NCI-H345 treated with DMSO at 0.1 percent for 48 hours (cell line): ENCODE data around the gene MIDN.
"Not testable (repeated sequence)": the region's sequence is repeated elsewhere in the genome, so short reads cannot be mapped to it uniquely, and the experiment has no call there.

Experiments used
- DNase-seq: peaks from one replicate; lab custom pipeline; 2025; ENCODE audit not compliant: unreplicated experiment; lab: John Stamatoyannopoulos, UW

MIDN gene

GRCh38 chr19:1248139-1248785, at the start of gene MIDN:
Gene MIDN, plus strand, starts transcription at chr19:1248583. Its CDS starts 1,714 bp downstream, at chr19:1250297.
- DNase-seq, result peak; percentile 64

DNA sequence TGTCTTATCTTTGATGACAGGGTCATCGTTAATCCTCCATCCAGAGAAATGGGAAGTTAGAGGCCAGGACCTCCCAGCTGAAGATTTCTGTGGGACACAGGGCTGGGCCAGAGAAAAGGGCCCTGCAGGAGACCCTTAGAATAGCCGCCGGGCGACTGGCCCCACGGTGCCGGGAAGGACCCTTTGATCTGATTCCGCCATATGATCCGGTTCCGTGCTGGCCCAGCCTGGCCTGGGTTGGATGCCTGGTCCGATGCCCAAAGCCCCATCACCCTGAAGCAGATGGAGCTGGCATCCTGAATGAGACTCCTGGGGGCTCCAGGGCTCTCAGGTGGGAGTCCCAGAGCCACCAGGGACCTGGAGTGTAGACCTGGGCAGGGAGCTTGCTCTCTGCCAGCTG, 48.9 kb upstream of the MIDN start:
- no peak for DNase-seq

- not testable (repeated sequence) for DNase-seq
Observed at GRCh38 chr19:1200614-1201013, 47.8 kb upstream of the MIDN start.

- DNase-seq, result peak; percentile 90
Observed at GRCh38 chr19:1205114-1206099, 43.0 kb upstream of the MIDN start, which contains the start of gene STK11. Gene STK11, plus strand, starts transcription at chr19:1205778. Its CDS starts 1,136 bp downstream, at chr19:1206914.

DNA sequence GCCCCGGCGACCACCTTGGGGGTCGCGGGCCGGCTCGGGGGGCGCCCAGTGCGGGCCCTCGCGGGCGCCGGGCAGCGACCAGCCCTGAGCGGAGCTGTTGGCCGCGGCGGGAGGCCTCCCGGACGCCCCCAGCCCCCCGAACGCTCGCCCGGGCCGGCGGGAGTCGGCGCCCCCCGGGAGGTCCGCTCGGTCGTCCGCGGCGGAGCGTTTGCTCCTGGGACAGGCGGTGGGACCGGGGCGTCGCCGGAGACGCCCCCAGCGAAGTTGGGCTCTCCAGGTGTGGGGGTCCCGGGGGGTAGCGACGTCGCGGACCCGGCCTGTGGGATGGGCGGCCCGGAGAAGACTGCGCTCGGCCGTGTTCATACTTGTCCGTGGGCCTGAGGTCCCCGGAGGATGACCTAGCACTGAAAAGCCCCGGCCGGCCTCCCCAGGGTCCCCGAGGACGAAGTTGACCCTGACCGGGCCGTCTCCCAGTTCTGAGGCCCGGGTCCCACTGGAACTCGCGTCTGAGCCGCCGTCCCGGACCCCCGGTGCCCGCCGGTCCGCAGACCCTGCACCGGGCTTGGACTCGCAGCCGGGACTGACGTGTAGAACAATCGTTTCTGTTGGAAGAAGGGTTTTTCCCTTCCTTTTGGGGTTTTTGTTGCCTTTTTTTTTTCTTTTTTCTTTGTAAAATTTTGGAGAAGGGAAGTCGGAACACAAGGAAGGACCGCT, 42.1 kb upstream of the MIDN start:
- no peak for DNase-seq

DNA sequence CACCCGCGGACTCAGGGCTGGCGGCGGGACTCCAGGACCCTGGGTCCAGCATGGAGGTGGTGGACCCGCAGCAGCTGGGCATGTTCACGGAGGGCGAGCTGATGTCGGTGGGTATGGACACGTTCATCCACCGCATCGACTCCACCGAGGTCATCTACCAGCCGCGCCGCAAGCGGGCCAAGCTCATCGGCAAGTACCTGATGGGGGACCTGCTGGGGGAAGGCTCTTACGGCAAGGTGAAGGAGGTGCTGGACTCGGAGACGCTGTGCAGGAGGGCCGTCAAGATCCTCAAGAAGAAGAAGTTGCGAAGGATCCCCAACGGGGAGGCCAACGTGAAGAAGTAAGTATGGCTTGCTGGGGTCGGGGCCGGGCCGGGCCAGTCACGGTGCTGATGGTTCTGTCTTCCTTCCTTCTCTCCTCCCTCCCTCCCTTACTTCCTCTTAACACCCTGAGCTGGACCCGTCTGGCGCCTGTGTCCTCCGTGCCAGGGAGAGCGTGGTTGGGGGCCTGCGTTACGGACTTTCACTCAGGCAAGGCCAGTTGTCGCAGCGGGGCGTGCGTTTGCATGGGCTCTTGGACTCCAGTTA, 41.4 kb upstream of the MIDN start:
- DNase-seq, result no peak

GRCh38 chr19:1208830-1209229, 39.6 kb upstream of the MIDN start:
- DNase-seq, result not testable (repeated sequence)

DNA sequence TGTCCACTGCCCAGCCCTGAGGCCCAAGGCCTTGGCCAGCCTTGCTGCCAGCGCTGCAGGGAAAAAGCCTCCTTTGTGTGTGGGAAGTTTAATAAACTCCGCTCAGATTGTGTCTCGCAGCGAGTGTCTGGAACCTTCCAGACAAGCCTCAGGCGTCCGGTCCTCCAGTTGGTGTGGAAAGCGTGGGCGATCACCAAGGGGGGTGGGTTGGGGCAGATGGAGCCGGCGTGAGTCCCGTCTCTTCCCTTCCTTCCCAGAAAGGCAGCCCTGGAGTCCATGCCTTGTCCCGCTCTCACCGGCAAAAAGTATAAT, 38.2 kb upstream of the MIDN start:
- no peak for DNase-seq

GRCh38 chr19:1211494-1212234, 36.7 kb upstream of the MIDN start:
- DNase-seq, result no peak

- DNase-seq, result no peak
Observed at GRCh38 chr19:1213391-1214286, 34.7 kb upstream of the MIDN start.

- DNase-seq, result no peak
Observed at GRCh38 chr19:1214299-1214861, 34.0 kb upstream of the MIDN start.

DNA sequence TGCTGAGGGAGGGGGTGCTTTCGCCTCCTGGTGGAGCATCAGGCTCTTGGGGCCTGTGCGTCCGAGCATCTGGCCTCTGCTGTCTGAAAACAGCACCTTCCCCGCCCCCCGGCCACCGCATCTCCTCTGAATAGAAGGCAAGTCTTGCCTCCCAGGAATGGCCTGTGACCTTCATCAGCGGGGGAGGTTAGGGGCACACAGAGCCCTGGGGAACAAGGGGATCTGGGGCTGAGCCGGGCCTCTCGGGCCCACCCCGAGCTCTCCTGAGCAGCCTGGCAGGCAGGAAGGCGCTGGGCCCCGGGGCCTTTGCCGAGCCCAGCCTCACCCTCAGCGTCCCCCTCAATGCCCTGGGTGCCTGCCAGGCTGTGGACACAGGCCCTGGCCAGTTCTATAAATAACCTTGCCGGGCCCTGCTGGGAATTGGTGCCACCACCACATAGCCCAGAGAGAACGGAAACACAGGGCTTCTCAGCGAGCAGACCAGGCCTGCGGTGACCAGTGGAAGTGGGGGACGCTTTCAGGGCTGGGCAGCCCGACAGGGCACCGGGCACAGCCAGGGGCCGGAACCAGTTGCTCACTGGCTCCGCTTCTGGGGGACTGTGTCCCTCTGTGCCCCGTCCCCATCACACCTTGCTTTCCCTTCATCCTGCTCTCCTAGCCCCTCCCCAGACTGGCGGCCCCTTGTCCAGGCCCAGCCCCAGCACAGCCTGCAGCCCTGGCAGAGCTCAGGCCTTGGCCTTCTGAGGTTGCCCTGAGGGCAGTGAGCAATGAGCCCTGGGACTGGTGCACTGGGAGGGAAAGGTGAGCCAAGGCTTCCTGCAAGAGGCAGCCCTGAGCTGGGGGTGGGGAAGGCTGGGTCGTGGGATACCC, 33.3 kb upstream of the MIDN start:
- no peak for DNase-seq

DNA sequence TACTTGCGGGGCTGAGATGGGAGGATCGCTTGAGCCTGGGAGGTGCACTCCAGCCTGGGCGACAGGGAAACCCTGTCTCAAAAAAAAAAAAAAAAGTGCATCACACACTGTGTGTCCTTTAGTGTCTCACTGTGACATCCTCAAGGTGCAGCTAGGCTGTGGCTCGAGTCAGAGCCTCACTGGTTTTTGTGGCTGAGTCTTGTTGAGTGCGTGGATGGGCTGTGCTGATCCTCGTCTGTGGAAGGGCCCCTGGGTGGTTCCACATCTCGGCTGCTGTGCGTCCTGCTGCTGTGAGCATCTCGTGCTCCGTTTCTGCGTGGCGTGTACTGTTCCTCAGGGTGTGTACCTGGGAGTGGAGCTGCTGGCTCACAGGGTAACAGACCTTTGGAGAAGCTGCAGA, 31.6 kb upstream of the MIDN start:
- no peak for DNase-seq

GRCh38 chr19:1217366-1217765, 31.0 kb upstream of the MIDN start:
- DNase-seq, result no peak

DNA sequence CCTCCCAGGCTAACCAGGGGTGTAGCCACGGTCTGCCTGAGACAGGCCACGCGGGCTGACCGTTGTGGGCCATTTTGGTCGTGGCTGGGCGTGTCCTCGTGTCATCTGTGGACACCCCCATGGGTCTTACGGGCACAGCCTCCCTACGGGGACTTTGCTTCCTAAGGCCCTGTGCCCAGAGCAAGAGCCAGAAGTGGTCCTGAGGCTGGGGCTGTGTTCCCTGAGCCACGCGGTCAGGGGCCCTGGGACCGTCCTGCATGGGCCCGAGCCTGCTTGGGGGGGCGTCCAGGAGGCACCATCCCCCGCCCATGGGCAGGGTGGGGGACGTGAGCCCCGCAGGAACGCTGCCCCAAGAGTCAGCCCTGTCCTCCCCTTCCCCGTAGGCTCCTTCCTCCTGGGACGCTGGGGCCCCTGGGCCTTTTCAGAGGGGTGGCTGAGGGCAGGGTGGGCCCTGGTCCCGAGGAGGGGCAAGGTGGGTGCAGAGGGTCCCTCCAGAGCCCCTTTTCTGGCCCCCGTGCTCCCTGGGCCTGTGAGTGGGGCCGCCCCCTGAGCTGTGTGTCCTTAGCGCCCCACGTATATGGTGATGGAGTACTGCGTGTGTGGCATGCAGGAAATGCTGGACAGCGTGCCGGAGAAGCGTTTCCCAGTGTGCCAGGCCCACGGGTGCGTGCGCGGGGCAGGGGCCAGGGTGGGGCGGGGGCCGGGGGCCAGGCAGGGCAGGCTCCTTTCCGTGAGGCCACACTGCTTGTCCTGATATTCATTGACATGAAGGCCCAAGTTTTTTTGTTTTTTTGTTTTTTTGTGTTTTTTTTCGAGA, 29.4 kb upstream of the MIDN start:
- DNase-seq, result no peak

GRCh38 chr19:1219786-1220476, 28.5 kb upstream of the MIDN start:
- DNase-seq, result no peak

DNA sequence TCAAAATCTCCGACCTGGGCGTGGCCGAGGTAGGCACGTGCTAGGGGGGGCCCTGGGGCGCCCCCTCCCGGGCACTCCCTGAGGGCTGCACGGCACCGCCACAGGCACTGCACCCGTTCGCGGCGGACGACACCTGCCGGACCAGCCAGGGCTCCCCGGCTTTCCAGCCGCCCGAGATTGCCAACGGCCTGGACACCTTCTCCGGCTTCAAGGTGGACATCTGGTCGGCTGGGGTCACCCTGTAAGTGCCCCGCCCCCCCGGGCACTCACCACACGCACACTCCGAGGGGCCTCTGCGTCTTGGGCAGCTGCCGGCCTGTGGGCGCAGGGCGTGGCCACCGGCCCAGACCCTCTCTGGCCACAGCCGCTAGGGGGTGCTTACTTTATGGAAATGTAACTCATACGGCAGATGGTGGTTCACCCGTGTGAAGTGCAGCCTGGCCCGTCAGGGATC, 27.9 kb upstream of the MIDN start:
- no peak for DNase-seq
